GM23338 (cell line): ENCODE data around the gene ANKH. TPM values are rescaled to one million over a fixed set of nuclear protein-coding genes. Genes with fewer than 3 reads are reported as not detected.

Experiments
- ATAC-seq: fragments of 200-7000 bp; cut with Tn5 transposase; 3 replicates; pipeline ENCODE4 v1.9.1; 2020
- DNase-seq: peaks from one replicate; pipeline ENCODE4 v3.0.0-alpha.2; 2015; ENCODE audit warnings: low spot score
- H2AFZ ChIP-seq: fragments of 200-600 bp; sonication (generic); 2 replicates; pipeline ENCODE4 v1.8.0; 2016; ENCODE audit warnings: antibody characterized with exemption, mild to moderate bottlenecking, moderate library complexity
- H3F3A ChIP-seq: fragments of 200-600 bp; sonication (generic); replicated peaks from 2 replicates; pipeline ENCODE4 v1.8.0; 2017; ENCODE audit warnings: antibody characterized with exemption, mixed run types, low read depth
- H3K27ac ChIP-seq: fragments of 200-600 bp; sonication (generic); 2 replicates; pipeline ENCODE4 v1.6.1; 2016; ENCODE audit warnings: low read depth
- H3K27me3 ChIP-seq: fragments of 200-600 bp; sonication (generic); 2 replicates; pipeline ENCODE4 v1.8.0; 2016; ENCODE audit warnings: mild to moderate bottlenecking, mixed run types, moderate library complexity; ENCODE audit not compliant: insufficient read depth
- H3K36me3 ChIP-seq: fragments of 200-600 bp; sonication (generic); 2 replicates; pipeline ENCODE4 v1.8.0; 2016; ENCODE audit warnings: mild to moderate bottlenecking; ENCODE audit not compliant: insufficient read depth
- H3K4me1 ChIP-seq: fragments of 200-600 bp; sonication (generic); 2 replicates; pipeline ENCODE4 v1.8.0; 2016; ENCODE audit warnings: mild to moderate bottlenecking, moderate library complexity; ENCODE audit not compliant: insufficient read depth
- H3K4me2 ChIP-seq: fragments of 200-600 bp; sonication (generic); 2 replicates; pipeline ENCODE4 v1.7.1; 2017; ENCODE audit warnings: mixed run types
- H3K4me3 ChIP-seq: fragments of 200-600 bp; sonication (generic); 2 replicates; pipeline ENCODE4 v1.6.1; 2016; ENCODE audit warnings: mixed run types
- H3K79me2 ChIP-seq: fragments of 200-600 bp; sonication (generic); replicated peaks from 2 replicates; pipeline ENCODE4 v1.8.0; 2017; ENCODE audit warnings: mild to moderate bottlenecking; ENCODE audit not compliant: insufficient read depth
- H3K9me2 ChIP-seq: fragments of 200-600 bp; sonication (generic); 2 replicates; pipeline ENCODE4 v1.8.0; 2017; ENCODE audit not compliant: insufficient read depth
- H4K20me1 ChIP-seq: fragments of 200-600 bp; sonication (generic); replicated peaks from 2 replicates; pipeline ENCODE4 v1.8.0; 2017; ENCODE audit warnings: mild to moderate bottlenecking; ENCODE audit not compliant: insufficient read depth
- H3K27ac Mint-ChIP-seq: 2 replicates; pipeline ENCODE4 v1.8.0; 2020; ENCODE audit warnings: inconsistent platforms, mild to moderate bottlenecking, moderate library complexity, mixed read lengths
- H3K27me3 Mint-ChIP-seq: 3 replicates; pipeline ENCODE4 v1.8.0; 2022; ENCODE audit warnings: low read depth, mild to moderate bottlenecking, moderate library complexity, mixed read lengths, inconsistent platforms; ENCODE audit not compliant: insufficient read depth, poor library complexity
- H3K36me3 Mint-ChIP-seq: 3 replicates; pipeline ENCODE4 v1.8.0; 2021; ENCODE audit warnings: low read depth, mild to moderate bottlenecking, inconsistent platforms, moderate library complexity, mixed read lengths
- H3K4me1 Mint-ChIP-seq: 3 replicates; pipeline ENCODE4 v1.8.0; 2020; ENCODE audit warnings: mild to moderate bottlenecking, inconsistent platforms, mixed read lengths
- H3K4me3 Mint-ChIP-seq: 3 replicates; pipeline ENCODE4 v1.8.0; 2021; ENCODE audit warnings: moderate library complexity, mild to moderate bottlenecking, inconsistent platforms, mixed read lengths
- H3K9me3 Mint-ChIP-seq: 3 replicates; pipeline ENCODE4 v1.8.0; 2020; ENCODE audit warnings: moderate library complexity, mild to moderate bottlenecking, inconsistent platforms, mixed read lengths
- CREB1 ChIP-seq: fragments of 250-450 bp; sonication (Bioruptor Pico); IDR thresholded peaks from 2 replicates; pipeline ENCODE4 v1.5.0; 2020; ENCODE audit warnings: low read depth, mild to moderate bottlenecking, moderate library complexity
- EZH2phosphoT487 ChIP-seq: fragments of 200-600 bp; sonication (generic); IDR thresholded peaks from one replicate; pipeline ENCODE4 v1.8.1; 2018; ENCODE audit warnings: antibody characterized with exemption; ENCODE audit not compliant: unreplicated experiment
- JUNB ChIP-seq: IDR thresholded peaks from one replicate; pipeline ENCODE4 v1.6.1; 2016; ENCODE audit warnings: antibody characterized with exemption; ENCODE audit not compliant: unreplicated experiment
- NANOG ChIP-seq: IDR thresholded peaks from 2 replicates; pipeline ENCODE4 v1.6.1; 2016; ENCODE audit warnings: antibody characterized with exemption, borderline replicate concordance
- POLR2AphosphoS5 ChIP-seq: IDR thresholded peaks from 2 replicates; pipeline ENCODE4 v1.6.1; 2016; ENCODE audit warnings: antibody characterized with exemption, low read depth
- STAT1 ChIP-seq: IDR thresholded peaks from one replicate; pipeline ENCODE4 v1.6.1; 2016; ENCODE audit warnings: antibody characterized with exemption; ENCODE audit not compliant: unreplicated experiment
- ZNF114 ChIP-seq: fragments of 250-450 bp; sonication (Bioruptor Pico); IDR thresholded peaks from 2 replicates; pipeline ENCODE4 v1.5.0; 2020; ENCODE audit warnings: mild to moderate bottlenecking, moderate library complexity
- ZNF331 ChIP-seq: fragments of 250-450 bp; sonication (Bioruptor Pico); IDR thresholded peaks from 2 replicates; pipeline ENCODE4 v1.5.0; 2020; ENCODE audit warnings: low read depth, mild to moderate bottlenecking, moderate library complexity
- ZNF462 ChIP-seq: fragments of 250-450 bp; sonication (Bioruptor Pico); IDR thresholded peaks from 2 replicates; pipeline ENCODE4 v1.5.0; 2020; ENCODE audit warnings: mild to moderate bottlenecking, moderate library complexity
- polyA plus RNA-seq: library from polyadenylated mRNA; unstranded; fragments of >200 nt; fragmentation: Nextera tagmentation; extraction: Ambion mirVana; gene quantifications from 2 replicates; pipeline ENCODE4 v1.2.1, GENCODE V29; 2016
- total RNA-seq: library from RNA; depleted of rRNA; stranded (reverse); fragments of >200 nt; shearing (Covaris generic); gene quantifications from 2 replicates; pipeline ENCODE4 v1.2.3, GENCODE V29; 2014
- TF ChIP-seq, protein P1 (sequence below), 2 experiments: fragments of 200-600 bp in 1 of 2; sonication (generic) in 1 of 2; conservative IDR thresholded peaks; 2 replicates each; pipeline versions ENCODE4 v1.5.1 to v1.6.1; 2016 to 2017; ENCODE audit warnings: antibody characterized with exemption in 2 of 2, low read depth in 2 of 2, mild to moderate bottlenecking in 2 of 2, moderate library complexity in 1 of 2

ANKH gene
- total and polyA plus RNA-seq, 2 experiments from 2014 or later: 5.0 to 6.1 TPM

GRCh38 chr5:14724633-14725032 is 146.9 kb downstream of the ANKH start:
- no peak for DNase-seq
- H2AFZ ChIP-seq: no peak overlapping the region

GRCh38 chr5:14723701-14724132 is 147.9 kb downstream of the ANKH start:
- Histone ChIP-seq H3K79me2 (no peaks in the 10 kb centered on the region), H2AFZ (no peak overlapping the region), H3K9me2 (no peaks in the 10 kb centered on the region; the same call in 1 of the 2 replicates), H3K4me3 (no peak overlapping the region), H4K20me1 (no peaks in the 10 kb centered on the region), H3K27ac (no peak overlapping the region), H3K36me3 (no peaks in the 10 kb centered on the region), H3K4me2 (no peak overlapping the region), H3F3A (no peaks in the 10 kb centered on the region), H3K4me1 (peaks cover 13% of the 10 kb centered on the region), H3K27me3 (no peaks in the 10 kb centered on the region)
- Mint-ChIP-seq H3K27ac (no peak overlapping the region), H3K27me3 (peaks cover 9% of the 10 kb centered on the region), H3K36me3 (peaks cover 4% of the 10 kb centered on the region; the same call in 1 of the 3 replicates), H3K9me3 (peaks cover 2% of the 10 kb centered on the region; the same call in 1 of the 3 replicates), H3K4me1 (peaks cover 25% of the 10 kb centered on the region), H3K4me3 (no peak overlapping the region)
- ATAC-seq (no peak), DNase-seq (no peak)
- TF ChIP-seq ZNF114 (no peak), STAT1 (no peak), ZNF462 (CRISPR knock-in tag) (no peak), ZNF331 (CRISPR knock-in tag) (no peak), CREB1 (CRISPR knock-in tag) (no peak)
- TF ChIP-seq, protein P1, sequence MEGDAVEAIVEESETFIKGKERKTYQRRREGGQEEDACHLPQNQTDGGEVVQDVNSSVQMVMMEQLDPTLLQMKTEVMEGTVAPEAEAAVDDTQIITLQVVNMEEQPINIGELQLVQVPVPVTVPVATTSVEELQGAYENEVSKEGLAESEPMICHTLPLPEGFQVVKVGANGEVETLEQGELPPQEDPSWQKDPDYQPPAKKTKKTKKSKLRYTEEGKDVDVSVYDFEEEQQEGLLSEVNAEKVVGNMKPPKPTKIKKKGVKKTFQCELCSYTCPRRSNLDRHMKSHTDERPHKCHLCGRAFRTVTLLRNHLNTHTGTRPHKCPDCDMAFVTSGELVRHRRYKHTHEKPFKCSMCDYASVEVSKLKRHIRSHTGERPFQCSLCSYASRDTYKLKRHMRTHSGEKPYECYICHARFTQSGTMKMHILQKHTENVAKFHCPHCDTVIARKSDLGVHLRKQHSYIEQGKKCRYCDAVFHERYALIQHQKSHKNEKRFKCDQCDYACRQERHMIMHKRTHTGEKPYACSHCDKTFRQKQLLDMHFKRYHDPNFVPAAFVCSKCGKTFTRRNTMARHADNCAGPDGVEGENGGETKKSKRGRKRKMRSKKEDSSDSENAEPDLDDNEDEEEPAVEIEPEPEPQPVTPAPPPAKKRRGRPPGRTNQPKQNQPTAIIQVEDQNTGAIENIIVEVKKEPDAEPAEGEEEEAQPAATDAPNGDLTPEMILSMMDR (conservative IDR thresholded peaks at IDR 0.05; ENCODE audit: low read depth in 2 of 2): no peak

More at GRCh38 chr5:14724633-14725032, 146.9 kb downstream of the ANKH start:
- Histone ChIP-seq H3K4me1 (peaks cover 18% of the 10 kb centered on the region), H3K36me3 (no peaks in the 10 kb centered on the region), H3K27ac (no peak overlapping the region), H3K27me3 (no peaks in the 10 kb centered on the region), H4K20me1 (no peaks in the 10 kb centered on the region), H3K4me3 (no peak overlapping the region), H3K4me2 (no peak overlapping the region), H3K79me2 (no peaks in the 10 kb centered on the region), H3K9me2 (no peaks in the 10 kb centered on the region; the same call in 1 of the 2 replicates), H3F3A (no peaks in the 10 kb centered on the region)
- Mint-ChIP-seq H3K9me3 (no peaks in the 10 kb centered on the region; the same call in 2 of the 3 replicates), H3K27ac (no peak overlapping the region), H3K27me3 (peaks cover 9% of the 10 kb centered on the region), H3K4me3 (no peak overlapping the region), H3K36me3 (peaks cover 4% of the 10 kb centered on the region; the same call in 1 of the 3 replicates), H3K4me1 (peaks cover 31% of the 10 kb centered on the region)
- ATAC-seq: no peak
- TF ChIP-seq STAT1 (no peak), EZH2phosphoT487 (no peak), JUNB (no peak), NANOG (no peak), POLR2AphosphoS5 (no peak)
- TF ChIP-seq, protein P1 (conservative IDR thresholded peaks at IDR 0.05; ENCODE audit: low read depth in 2 of 2): no peak
